AG04450 (cell line): ENCODE measurements around the gene FARP2. TPM values are rescaled to one million over a fixed set of nuclear protein-coding genes. Genes with fewer than 3 reads are reported as not detected.

Experiments used
- CTCF ChIA-PET: fragments of 300-600, 350-600 bp; formaldehyde crosslinking; extraction: SDS; loops from one replicate; lab custom pipeline; 2022; ENCODE audit warnings: antibody characterized with exemption, inconsistent platforms; lab: Charles Lee
- POLR2A ChIA-PET: fragments of 350-600 bp; formaldehyde crosslinking; extraction: SDS; loops from one replicate; lab custom pipeline; 2021; ENCODE audit warnings: antibody characterized with exemption, inconsistent platforms; lab: Yijun Ruan, JAX
- DNase-seq: peaks from one replicate; pipeline ENCODE4 v3.0.0-alpha.2; 2011; ENCODE audit warnings: low read depth, low spot score
- H3K27ac ChIP-seq: one replicate; pipeline ENCODE4 v1.5.1; 2012; ENCODE audit warnings: low read depth, low read length, control low read depth
- H3K27me3 ChIP-seq: one replicate; pipeline ENCODE4 v1.6.0; 2012; ENCODE audit warnings: low read length; ENCODE audit not compliant: control insufficient read depth, insufficient read depth
- H3K4me3 ChIP-seq: 2 replicates; pipeline ENCODE4 v1.5.1; 2011; ENCODE audit warnings: mild to moderate bottlenecking, low read depth, low read length, control low read depth
- H3K9me3 ChIP-seq: 2 replicates; pipeline ENCODE4 v1.5.1; 2012; ENCODE audit warnings: low read length; ENCODE audit not compliant: control insufficient read depth, insufficient read depth
- polyA plus RNA-seq: library from polyadenylated mRNA; depleted of rRNA; stranded (reverse); fragments of >200 nt; gene quantifications from 2 replicates; pipeline ENCODE4 v1.2.3, GENCODE V29; 2011
- TF ChIP-seq, protein P1 (sequence below): IDR thresholded peaks from 2 replicates; pipeline ENCODE4 v1.5.1; 2011; ENCODE audit warnings: low read depth, low read length, control low read depth, inconsistent platforms

Gene FARP2
- polyA plus RNA-seq, 1 experiment, result 25.4 TPM

DNA sequence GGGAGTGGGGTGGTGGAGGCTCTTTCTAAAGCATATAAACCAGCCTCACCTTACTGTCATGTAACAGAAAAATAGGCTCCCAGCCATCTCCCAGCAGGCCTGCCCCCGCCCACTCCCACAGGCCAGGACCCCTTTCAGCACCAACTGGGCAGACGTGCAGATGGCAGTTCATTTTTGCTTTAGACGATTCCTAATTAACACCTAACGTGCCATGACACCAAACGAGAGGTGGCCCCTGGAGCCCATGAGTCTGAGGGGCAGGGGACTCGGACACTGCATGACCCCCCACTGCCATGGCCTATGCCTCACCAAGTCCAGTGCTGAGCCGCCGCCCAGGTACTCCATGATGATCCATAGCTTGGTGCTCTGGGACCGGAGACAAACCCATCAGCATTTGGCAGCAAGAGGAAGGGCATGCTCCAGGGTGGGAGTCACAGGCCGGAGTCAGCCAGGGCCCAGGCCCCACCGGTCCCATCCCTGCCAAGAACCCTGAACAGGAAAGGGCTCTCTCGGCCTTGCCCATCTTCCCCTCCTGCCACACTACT is 144.4 kb downstream of the FARP2 start:
- Histone ChIP-seq H3K27ac (no peak overlapping the region), H3K27me3 (no peaks in the 10 kb centered on the region), H3K9me3 (no peaks in the 10 kb centered on the region), H3K4me3 (no peak overlapping the region)
- ChIA-PET CTCF (no interaction called here), POLR2A (no interaction called here)
- TF ChIP-seq, protein P1, sequence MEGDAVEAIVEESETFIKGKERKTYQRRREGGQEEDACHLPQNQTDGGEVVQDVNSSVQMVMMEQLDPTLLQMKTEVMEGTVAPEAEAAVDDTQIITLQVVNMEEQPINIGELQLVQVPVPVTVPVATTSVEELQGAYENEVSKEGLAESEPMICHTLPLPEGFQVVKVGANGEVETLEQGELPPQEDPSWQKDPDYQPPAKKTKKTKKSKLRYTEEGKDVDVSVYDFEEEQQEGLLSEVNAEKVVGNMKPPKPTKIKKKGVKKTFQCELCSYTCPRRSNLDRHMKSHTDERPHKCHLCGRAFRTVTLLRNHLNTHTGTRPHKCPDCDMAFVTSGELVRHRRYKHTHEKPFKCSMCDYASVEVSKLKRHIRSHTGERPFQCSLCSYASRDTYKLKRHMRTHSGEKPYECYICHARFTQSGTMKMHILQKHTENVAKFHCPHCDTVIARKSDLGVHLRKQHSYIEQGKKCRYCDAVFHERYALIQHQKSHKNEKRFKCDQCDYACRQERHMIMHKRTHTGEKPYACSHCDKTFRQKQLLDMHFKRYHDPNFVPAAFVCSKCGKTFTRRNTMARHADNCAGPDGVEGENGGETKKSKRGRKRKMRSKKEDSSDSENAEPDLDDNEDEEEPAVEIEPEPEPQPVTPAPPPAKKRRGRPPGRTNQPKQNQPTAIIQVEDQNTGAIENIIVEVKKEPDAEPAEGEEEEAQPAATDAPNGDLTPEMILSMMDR, result no peak
- no peak for DNase-seq

DNA sequence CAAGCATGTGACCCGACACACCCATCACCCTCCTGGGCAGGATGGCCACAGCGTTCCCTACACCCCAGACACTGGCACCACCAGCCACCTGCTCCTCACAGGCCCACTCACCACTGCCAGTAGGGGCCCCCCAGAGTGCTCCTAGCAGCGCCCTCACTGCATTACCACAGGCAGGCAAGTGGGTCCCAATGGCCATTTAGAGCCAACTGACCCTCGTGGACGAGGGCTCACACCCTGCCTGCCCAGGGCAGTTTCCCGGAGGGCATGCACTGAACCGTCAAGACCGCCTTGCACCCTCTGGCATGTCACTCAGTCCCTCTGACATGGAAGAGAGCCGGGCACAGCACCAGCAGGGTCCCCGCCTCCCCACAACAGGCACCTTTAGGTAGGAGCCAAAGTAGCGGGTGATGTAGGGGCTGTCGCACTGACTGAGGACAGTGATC is 145.0 kb downstream of the FARP2 start:
- no peaks in the 10 kb centered on the region for H3K27me3 ChIP-seq
- TF ChIP-seq, protein P1, result no peak
- no peak overlapping the region for H3K27ac ChIP-seq
- DNase-seq, result no peak
- POLR2A ChIA-PET, result no interaction called here
- no peak overlapping the region for H3K4me3 ChIP-seq
- H3K9me3 ChIP-seq, result no peaks in the 10 kb centered on the region
- CTCF ChIA-PET, result no interaction called here

DNA sequence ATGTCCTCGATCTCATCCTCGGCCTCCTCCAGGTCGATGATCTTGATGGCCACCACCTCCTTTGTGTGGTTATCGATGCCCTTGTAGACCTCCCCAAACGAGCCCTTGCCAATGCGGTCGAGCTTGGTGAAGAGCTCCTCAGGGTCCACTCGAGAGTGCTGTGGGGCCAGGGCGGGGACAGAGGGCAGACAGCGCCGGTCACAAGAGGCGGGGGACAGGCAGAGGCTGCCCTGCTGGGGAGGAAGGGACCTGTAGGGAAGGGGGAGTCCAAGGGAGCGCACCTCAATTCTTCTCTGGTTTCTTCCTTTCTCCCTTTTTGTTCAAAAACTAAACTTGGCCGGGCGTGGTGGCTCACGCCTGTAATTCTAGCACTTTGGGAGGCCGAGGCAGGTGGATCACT is 145.5 kb downstream of the FARP2 start:
- H3K9me3 ChIP-seq, result no peaks in the 10 kb centered on the region
- ChIA-PET CTCF (interaction anchor here (0.7 to 0.9 kb wide), 2 partner anchors 12 to 158 kb away, joined by 3 read pairs; no protein-coding TSS in a partner anchor), POLR2A (no interaction called here)
- TF ChIP-seq, protein P1, result no peak
- DNase-seq, result no peak
- no peak overlapping the region for H3K27ac ChIP-seq
- no peak overlapping the region for H3K4me3 ChIP-seq
- H3K27me3 ChIP-seq, result no peaks in the 10 kb centered on the region

DNA sequence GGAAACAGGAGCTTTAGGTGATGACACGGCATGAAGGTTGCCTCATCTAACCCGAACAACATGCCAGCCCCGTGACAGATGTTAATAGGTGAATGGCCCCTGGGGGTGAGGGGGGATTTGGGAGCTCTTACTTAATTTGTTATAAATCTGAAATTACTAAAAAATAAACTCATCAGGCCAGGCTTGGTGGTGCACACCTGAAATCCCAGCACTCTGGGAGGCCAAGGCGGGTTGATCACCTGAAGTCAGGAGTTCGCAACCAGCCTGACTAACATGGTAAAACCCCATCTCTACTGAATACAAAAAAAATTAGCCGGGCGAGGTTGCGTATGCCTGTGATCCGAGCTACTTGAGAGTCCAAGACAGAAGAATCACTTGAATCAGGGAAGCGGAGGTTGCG is 146.2 kb downstream of the FARP2 start:
- H3K9me3 ChIP-seq, result no peaks in the 10 kb centered on the region
- no peak overlapping the region for H3K4me3 ChIP-seq
- DNase-seq, result no peak
- TF ChIP-seq, protein P1, result no peak
- ChIA-PET POLR2A (no interaction called here), CTCF (interaction anchor here (0.7 to 0.9 kb wide), 3 partner anchors 11 to 157 kb away, joined by 3 to 4 read pairs (median 3); no protein-coding TSS in a partner anchor)
- no peaks in the 10 kb centered on the region for H3K27me3 ChIP-seq
- no peak overlapping the region for H3K27ac ChIP-seq

DNA sequence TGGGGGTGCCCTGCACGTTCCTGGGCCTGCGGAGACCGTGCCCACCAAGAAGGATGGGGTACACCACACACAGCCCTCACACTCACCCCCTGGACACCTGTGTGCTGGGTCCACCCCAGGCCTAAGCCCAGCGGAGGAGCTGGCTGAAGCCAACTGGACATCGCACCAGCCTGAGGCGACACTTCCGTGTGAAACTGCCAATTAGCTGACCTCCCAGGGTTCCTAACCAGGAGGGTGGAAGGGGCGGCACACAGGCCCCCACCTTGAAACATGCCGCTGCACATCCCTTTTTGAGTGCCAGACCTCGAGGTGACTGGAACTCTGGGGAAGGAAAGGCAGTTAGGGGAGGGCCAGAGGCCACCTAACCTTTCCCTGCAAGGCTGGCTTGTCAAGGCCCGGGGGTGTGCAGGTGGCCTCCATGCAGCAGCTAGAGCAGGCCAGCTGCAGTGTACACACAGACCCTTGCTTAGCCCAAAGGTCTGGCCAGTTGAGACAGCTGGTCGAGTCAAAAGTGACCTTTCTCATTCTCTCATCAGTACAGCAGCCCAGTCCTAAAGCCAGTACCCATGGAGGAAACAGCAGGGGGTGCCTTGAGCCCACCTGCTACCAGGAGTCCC is 147.8 kb downstream of the FARP2 start:
- no peak for DNase-seq
- Histone ChIP-seq H3K27ac (no peak overlapping the region), H3K9me3 (peaks cover under 1% of the 10 kb centered on the region; the same call in 1 of the 2 replicates), H3K4me3 (no peak overlapping the region), H3K27me3 (no peaks in the 10 kb centered on the region)
- TF ChIP-seq, protein P1, result no peak
- ChIA-PET POLR2A (no interaction called here), CTCF (no interaction called here)
